ENCODE measurements around the gene BORCS8.

The BORCS8 gene

GRCh38 chr19:19192078-19192882 is at the start of gene BORCS8, which contains the start of gene RFXANK:
Gene BORCS8 (minus strand): TSS chr19:19192152. CDS start chr19:19192117, 35 bp downstream.
Gene RFXANK (plus strand): TSS chr19:19192258. CDS start chr19:19193947, 1,689 bp downstream.
- no peaks in the 10 kb centered on the region for H3K9me3 Mint-ChIP-seq
- H3K27ac Mint-ChIP-seq: peak within 1 kb of the TSS; percentile 99 to 100 (median 99)
- H3K36me3 Mint-ChIP-seq (ENCODE audit: low read depth): peaks cover 11% of the 10 kb centered on the region
- no peak for TF ChIP-seq CTCF (IDR thresholded peaks at IDR 0.05; ENCODE audit: unreplicated experiment in 3 of 3)
- H3K4me3 Mint-ChIP-seq: peak within 1 kb of the TSS; percentile 97 to 100 (median 99)
- H3K27me3 Mint-ChIP-seq (ENCODE audit: low read depth): no peaks in the 10 kb centered on the region
- peaks cover 22% of the 10 kb centered on the region for H3K4me1 Mint-ChIP-seq

GRCh38 chr19:19240476-19240875 is 48.5 kb upstream of the BORCS8 start:
- no peak for TF ChIP-seq CTCF (IDR thresholded peaks at IDR 0.05; ENCODE audit: unreplicated experiment in 3 of 3)
- Mint-ChIP-seq H3K4me3 (no peak overlapping the region), H3K27me3 (ENCODE audit: low read depth) (peaks cover 11% of the 10 kb centered on the region), H3K9me3 (peaks cover 10% of the 10 kb centered on the region), H3K27ac (no peak overlapping the region), H3K36me3 (ENCODE audit: low read depth) (peaks cover 4% of the 10 kb centered on the region), H3K4me1 (no peaks in the 10 kb centered on the region)

GRCh38 chr19:19239675-19240074 is 47.7 kb upstream of the BORCS8 start:
- Mint-ChIP-seq H3K9me3 (peaks cover 10% of the 10 kb centered on the region), H3K36me3 (ENCODE audit: low read depth) (peaks cover 4% of the 10 kb centered on the region), H3K27me3 (ENCODE audit: low read depth) (peaks cover 11% of the 10 kb centered on the region), H3K4me1 (no peaks in the 10 kb centered on the region), H3K4me3 (no peak overlapping the region), H3K27ac (no peak overlapping the region)
- TF ChIP-seq CTCF (IDR thresholded peaks at IDR 0.05; ENCODE audit: unreplicated experiment in 3 of 3): no peak

GRCh38 chr19:19238126-19238894 is 46.4 kb upstream of the BORCS8 start:
- Mint-ChIP-seq H3K4me3 (no peak overlapping the region), H3K27ac (no peak overlapping the region), H3K27me3 (ENCODE audit: low read depth) (peaks cover 19% of the 10 kb centered on the region), H3K36me3 (ENCODE audit: low read depth) (peaks cover 4% of the 10 kb centered on the region), H3K9me3 (peaks cover 13% of the 10 kb centered on the region), H3K4me1 (no peaks in the 10 kb centered on the region)
- TF ChIP-seq CTCF (IDR thresholded peaks at IDR 0.05; ENCODE audit: unreplicated experiment in 3 of 3): no peak

- no peak for TF ChIP-seq CTCF (IDR thresholded peaks at IDR 0.05; ENCODE audit: unreplicated experiment in 3 of 3)
- peaks cover 4% of the 10 kb centered on the region for H3K4me1 Mint-ChIP-seq
- H3K4me3 Mint-ChIP-seq: no peak overlapping the region
- H3K36me3 Mint-ChIP-seq (ENCODE audit: low read depth): peaks cover 4% of the 10 kb centered on the region
- peaks cover 16% of the 10 kb centered on the region for H3K9me3 Mint-ChIP-seq
- peaks cover 19% of the 10 kb centered on the region for H3K27me3 Mint-ChIP-seq (ENCODE audit: low read depth)
- H3K27ac Mint-ChIP-seq: no peak overlapping the region
Measured at GRCh38 chr19:19236173-19236572, 44.2 kb upstream of the BORCS8 start.
